Ureter (tissue), 1 donor: Measurements from ENCODE around the gene PSMD2. TPM values are rescaled to one million over a fixed set of nuclear protein-coding genes. Genes with fewer than 3 reads are reported as not detected.

Source experiments
- DNase-seq: peaks from one replicate; pipeline ENCODE4 v3.0.0-alpha.2; 2020; ENCODE audit warnings: low spot score
- total RNA-seq: library from RNA; stranded (reverse); gene quantifications from one replicate; pipeline ENCODE4 v1.2.4, GENCODE V29; 2023
- donor health status: DM: yes; HTN: yes; CAD: no.

PSMD2 gene
- total RNA-seq, 1 donor from 2014 or later, result 136 TPM

GRCh38 chr3:184357248-184358123, 58.4 kb downstream of the PSMD2 start:
- DNase-seq, result no peak

- DNase-seq, result no peak
Measured at GRCh38 chr3:184358124-184358767, 59.2 kb downstream of the PSMD2 start.

Other genes with a start within 250 kb of the PSMD2 start
- not detected for gene HTR3C, start 246.2 kb upstream of the PSMD2 start, total RNA-seq
- not detected for gene HTR3E, start 202.2 kb upstream of the PSMD2 start, total RNA-seq
- 48.6 TPM for gene EIF2B5, start 163.9 kb upstream of the PSMD2 start, total RNA-seq
- gene DVL3, start 143.9 kb upstream of the PSMD2 start, total RNA-seq, result 61.1 TPM
- gene AP2M1, start 124.4 kb upstream of the PSMD2 start, total RNA-seq, result 243 TPM
- 77.6 TPM for gene ABCF3, start 113.0 kb upstream of the PSMD2 start, total RNA-seq
- not detected for gene VWA5B2, start 69.7 kb upstream of the PSMD2 start, total RNA-seq
- 46.2 TPM for gene ALG3, start 50.3 kb upstream of the PSMD2 start, total RNA-seq
- 3.1 TPM for gene EEF1AKMT4, start 49.6 kb upstream of the PSMD2 start, total RNA-seq
- not detected for gene CAMK2N2, start 37.7 kb upstream of the PSMD2 start, total RNA-seq
- gene ECE2, start 23.2 kb upstream of the PSMD2 start, total RNA-seq, result 0.81 TPM
- gene EIF4G1, start 15.4 kb downstream of the PSMD2 start, total RNA-seq, result 351 TPM
- 13.5 TPM for gene FAM131A, start 38.4 kb downstream of the PSMD2 start, total RNA-seq
- 11.7 TPM for gene CLCN2, start 62.4 kb downstream of the PSMD2 start, total RNA-seq
- gene POLR2H, start 62.5 kb downstream of the PSMD2 start, total RNA-seq, result 79.6 TPM
- gene THPO, start 79.0 kb downstream of the PSMD2 start, total RNA-seq, result 0.89 TPM
- 16.8 TPM for gene CHRD, start 80.8 kb downstream of the PSMD2 start, total RNA-seq